Stomach (tissue), 9 donors: Measurements from ENCODE around the gene AP3B1. TPM values are rescaled to one million over a fixed set of nuclear protein-coding genes. Genes with fewer than 3 reads are reported as not detected.

Source experiments
- DNase-seq, 2 donors: peaks; one replicate each; pipeline versions ENCODE4 v3.0.0 to v3.0.0-alpha.2; 2013 to 2019
- H3K27ac ChIP-seq, 5 donors: fragments of 200-600 bp in 4 of 5; sonication (generic) in 4 of 5; one replicate each; pipeline ENCODE4 v1.5.1; 2013 to 2019; ENCODE audit warnings: mild to moderate bottlenecking in 1 of 5, moderate library complexity in 1 of 5
- H3K27me3 ChIP-seq, 3 donors: fragments of 200-600 bp; sonication (generic); one replicate each; pipeline ENCODE4 v1.5.1; 2017 to 2019; ENCODE audit warnings: mixed run types in 1 of 3
- H3K36me3 ChIP-seq, 4 donors: fragments of 200-600 bp; sonication (generic); 1 replicate in 3 of 4; 2 replicates in 1 of 4; pipeline ENCODE4 v1.5.1; 2016 to 2019
- H3K4me1 ChIP-seq, 4 donors: fragments of 200-600 bp; sonication (generic); one replicate each; pipeline ENCODE4 v1.5.1; 2016 to 2019
- H3K4me3 ChIP-seq, 4 donors: fragments of 200-600 bp; sonication (generic) in 3 of 4; one replicate each; pipeline ENCODE4 v1.5.1; 2016 to 2019; ENCODE audit warnings: mild to moderate bottlenecking in 1 of 4
- H3K9me3 ChIP-seq, 4 donors: fragments of 200-600 bp; sonication (generic); one replicate each; pipeline ENCODE4 v1.5.1; 2016 to 2019
- CTCF ChIP-seq, 7 experiments: fragments of 450-650 bp in 4 of 7; fragments of 200-600 bp in 3 of 7; sonication (generic) in 3 of 7; IDR thresholded peaks; one replicate each; pipeline ENCODE4 v1.5.1; 2016 to 2019; ENCODE audit warnings: antibody characterized with exemption in 7 of 7, control low read depth in 2 of 7, mild to moderate bottlenecking in 1 of 7
- EP300 ChIP-seq: sonication (generic); formaldehyde crosslinking; IDR thresholded peaks from one replicate; pipeline ENCODE4 v1.6.1; 2017; ENCODE audit warnings: antibody characterized with exemption
- POLR2A ChIP-seq, 4 donors: fragments of 450-650 bp; IDR thresholded peaks; one replicate each; pipeline ENCODE4 v1.6.1; 2016; ENCODE audit warnings: antibody characterized with exemption in 4 of 4, control low read depth in 2 of 4, mild to moderate bottlenecking in 1 of 4, moderate library complexity in 1 of 4
- POLR2AphosphoS5 ChIP-seq, 3 donors: sonication (generic); formaldehyde crosslinking; IDR thresholded peaks; one replicate each; pipeline ENCODE4 v1.6.1; 2016; ENCODE audit warnings: antibody characterized with exemption in 3 of 3
- WGBS, 5 donors: extraction: QIAGEN DNeasy Blood & Tissue Kit in 3 of 5; methylation state at CpG; one replicate each; pipeline versions ENCODE4 v1.1.5 to v1.1.7; 2013 to 2018; 5-methylcytosine and 5-hydroxymethylcytosine counted together
- intact Hi-C: fragments of 100-400 bp; cut with DNase I; formaldehyde crosslinking; loops from one replicate; pipeline ENCODE4 v1.15.1; 2023; ENCODE audit warnings: low total_unique reads
- polyA plus RNA-seq, 3 donors: library from polyadenylated mRNA; stranded (reverse); fragments of 200-250 nt; gene quantifications; one replicate each; pipeline ENCODE4 v1.2.3, GENCODE V29; 2013
- small RNA-seq, 4 donors: library from RNA; depleted of rRNA; stranded (forward); fragments of <200 nt; gene quantifications; one replicate each; pipeline ENCODE3, GENCODE V24; 2016
- total RNA-seq, 5 donors: library from RNA; depleted of rRNA; stranded (reverse); fragments of >200 nt; gene quantifications; one replicate each; pipeline versions ENCODE4 v1.1.0 to v1.2.3, GENCODE V29; 2014 to 2016
- donor health status: healthy with polysubstance abuse.
- donor health status: Bipolar disorder and iron deficiency.
- donor health status: healthy.

AP3B1 gene
- total and polyA plus RNA-seq, 8 donors, result 15.2 to 81.0 (median 23.5) TPM

- Histone ChIP-seq H3K4me3 (no peak overlapping the region), H3K27me3 (peaks cover 0 to 43% (median 29%) of the 10 kb centered on the region in 3 donors), H3K9me3 (peaks cover 0 to 5% (median 0%) of the 10 kb centered on the region in 4 donors), H3K4me1 (peaks cover 6 to 12% (median 9%) of the 10 kb centered on the region in 4 donors), H3K36me3 (no peaks in the 10 kb centered on the region), H3K27ac (no peak overlapping the region)
- WGBS, 5 donors, result 63 to 79% (median 64%) methylated on average over 13 of the region's 13 CpGs
- DNase-seq, result no peak
- TF ChIP-seq CTCF (IDR thresholded peaks at IDR 0.05) (no peak), EP300 (no peak), POLR2A (IDR thresholded peaks at IDR 0.05) (no peak), POLR2AphosphoS5 (IDR thresholded peaks at IDR 0.05) (no peak)
- intact Hi-C loops, result no loop called here
These were observed 337.4 kb downstream of the AP3B1 start for GRCh38 chr5:77957081-77957480.

GRCh38 chr5:77955577-77955976, 338.9 kb downstream of the AP3B1 start:
- Histone ChIP-seq H3K9me3 (peaks cover 0 to 5% (median 0%) of the 10 kb centered on the region in 4 donors), H3K27ac (no peak overlapping the region), H3K4me3 (no peak overlapping the region), H3K4me1 (peaks cover 6 to 12% (median 9%) of the 10 kb centered on the region in 4 donors), H3K36me3 (no peaks in the 10 kb centered on the region), H3K27me3 (peaks cover 0 to 42% (median 29%) of the 10 kb centered on the region in 3 donors)
- no peak for TF ChIP-seq CTCF (IDR thresholded peaks at IDR 0.05)
- TF ChIP-seq EP300, result no peak
- no peak for TF ChIP-seq POLR2AphosphoS5 (IDR thresholded peaks at IDR 0.05)
- TF ChIP-seq POLR2A (IDR thresholded peaks at IDR 0.05), result no peak
- intact Hi-C loops, result no loop called here
- whole genome bisulfite sequencing, 5 donors, result 0 to 40% (median 38%) methylated on average over 1 of the region's 1 CpG
- DNase-seq, result no peak

- 70 to 90% (median 80%) methylated on average over 2 of the region's 2 CpGs for WGBS, 5 donors
- peaks cover 0 to 24% (median 14%) of the 10 kb centered on the region in 3 donors for H3K27me3 ChIP-seq
- peaks cover 0 to 5% (median 0%) of the 10 kb centered on the region in 4 donors for H3K9me3 ChIP-seq
- H3K4me3 ChIP-seq, result no peak overlapping the region
- no peak for DNase-seq
- intact Hi-C loops, result no loop called here
- peaks cover 6 to 10% (median 8%) of the 10 kb centered on the region in 4 donors for H3K4me1 ChIP-seq
- H3K27ac ChIP-seq, result no peak overlapping the region
- TF ChIP-seq CTCF (IDR thresholded peaks at IDR 0.05), result no peak
- no peak for TF ChIP-seq EP300
- no peak for TF ChIP-seq POLR2AphosphoS5 (IDR thresholded peaks at IDR 0.05)
- no peak for TF ChIP-seq POLR2A (IDR thresholded peaks at IDR 0.05)
- H3K36me3 ChIP-seq, result no peaks in the 10 kb centered on the region
These were observed 341.1 kb downstream of the AP3B1 start for GRCh38 chr5:77953374-77953773.

GRCh38 chr5:77952636-77953212, 341.8 kb downstream of the AP3B1 start:
- Histone ChIP-seq H3K9me3 (peaks cover 0 to 4% (median 0%) of the 10 kb centered on the region in 4 donors), H3K4me1 (peaks cover 1 to 3% (median 3%) of the 10 kb centered on the region in 4 donors), H3K36me3 (no peaks in the 10 kb centered on the region), H3K27ac (no peak overlapping the region), H3K27me3 (peaks cover 0 to 18% (median 7%) of the 10 kb centered on the region in 3 donors), H3K4me3 (no peak overlapping the region)
- intact Hi-C loops, result no loop called here
- WGBS, 5 donors, result 65 to 81% (median 73%) methylated on average over 3 of the region's 3 CpGs
- DNase-seq, result no peak
- no peak for TF ChIP-seq EP300
- no peak for TF ChIP-seq CTCF (IDR thresholded peaks at IDR 0.05)
- no peak for TF ChIP-seq POLR2AphosphoS5 (IDR thresholded peaks at IDR 0.05)
- no peak for TF ChIP-seq POLR2A (IDR thresholded peaks at IDR 0.05)

Small RNA genes lying within 50 kb of the gene (small RNA-seq; reads per million reads assigned to genes)
- gene RF00019 (0 reads per million in 4 donors), gene RNU6-183P (0 reads per million in 4 donors)

Other genes starting within 250 kb of the AP3B1 start
- 10 to 100 TPM; 14.6 to 77.3 (median 25.8) TPM for gene SCAMP1, start 65.9 kb upstream of the AP3B1 start, total RNA-seq
- gene SCAMP1, start 65.9 kb upstream of the AP3B1 start, polyA plus RNA-seq, result 10 to 100 TPM in 1 of 3 donors, 1 to 10 TPM in 2; 7.2 to 11.1 (median 7.9) TPM